ENCODE measurements around the gene AGMO.

DNA sequence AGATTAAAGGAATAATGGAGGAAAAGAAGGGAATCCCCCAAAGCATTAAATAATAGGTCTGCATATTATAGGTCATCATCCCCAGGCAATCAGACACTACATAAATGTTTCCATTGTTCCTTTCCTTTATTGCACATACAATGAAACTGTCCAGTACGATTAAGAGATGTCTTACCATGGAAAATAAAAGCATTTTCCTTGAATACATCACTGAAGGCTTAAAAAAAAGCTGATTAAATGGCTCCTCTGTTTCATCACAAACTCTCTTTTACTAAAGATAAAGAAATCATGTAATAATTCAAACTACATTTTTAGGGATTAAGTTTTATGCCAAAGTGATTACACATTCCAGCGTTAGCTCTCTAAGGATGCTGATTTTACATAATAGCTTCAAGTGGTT lies 316.0 kb downstream of the AGMO start:
- TF ChIP-seq POLR2A (IDR thresholded peaks at IDR 0.05; ENCODE audit: low read depth), result no peak
- TF ChIP-seq, protein P1, sequence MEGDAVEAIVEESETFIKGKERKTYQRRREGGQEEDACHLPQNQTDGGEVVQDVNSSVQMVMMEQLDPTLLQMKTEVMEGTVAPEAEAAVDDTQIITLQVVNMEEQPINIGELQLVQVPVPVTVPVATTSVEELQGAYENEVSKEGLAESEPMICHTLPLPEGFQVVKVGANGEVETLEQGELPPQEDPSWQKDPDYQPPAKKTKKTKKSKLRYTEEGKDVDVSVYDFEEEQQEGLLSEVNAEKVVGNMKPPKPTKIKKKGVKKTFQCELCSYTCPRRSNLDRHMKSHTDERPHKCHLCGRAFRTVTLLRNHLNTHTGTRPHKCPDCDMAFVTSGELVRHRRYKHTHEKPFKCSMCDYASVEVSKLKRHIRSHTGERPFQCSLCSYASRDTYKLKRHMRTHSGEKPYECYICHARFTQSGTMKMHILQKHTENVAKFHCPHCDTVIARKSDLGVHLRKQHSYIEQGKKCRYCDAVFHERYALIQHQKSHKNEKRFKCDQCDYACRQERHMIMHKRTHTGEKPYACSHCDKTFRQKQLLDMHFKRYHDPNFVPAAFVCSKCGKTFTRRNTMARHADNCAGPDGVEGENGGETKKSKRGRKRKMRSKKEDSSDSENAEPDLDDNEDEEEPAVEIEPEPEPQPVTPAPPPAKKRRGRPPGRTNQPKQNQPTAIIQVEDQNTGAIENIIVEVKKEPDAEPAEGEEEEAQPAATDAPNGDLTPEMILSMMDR (IDR thresholded peaks at IDR 0.05), result no peak
- no peak for TF ChIP-seq EP300 (IDR thresholded peaks at IDR 0.05)
